Measurements from ENCODE around the gene TCERG1.

TCERG1 gene

GRCh38 chr5:146507428-146507827, 60.3 kb downstream of the TCERG1 start:
- no peak overlapping the region for H3K27ac ChIP-seq
- H3K27me3 ChIP-seq: no peaks in the 10 kb centered on the region
- H3K9me3 ChIP-seq: no peaks in the 10 kb centered on the region
- intact Hi-C loops (cut with DNase I; ENCODE audit: low total_unique reads): no loop called here
- H3K36me3 ChIP-seq: peaks cover 71 to 86% (median 79%) of the 10 kb centered on the region in 3 donors
- DNase-seq: no peak
- H3K4me3 ChIP-seq: no peak overlapping the region
- H3K4me1 ChIP-seq: no peaks in the 10 kb centered on the region
- no peak for TF ChIP-seq CTCF (IDR thresholded peaks at IDR 0.05)

DNA sequence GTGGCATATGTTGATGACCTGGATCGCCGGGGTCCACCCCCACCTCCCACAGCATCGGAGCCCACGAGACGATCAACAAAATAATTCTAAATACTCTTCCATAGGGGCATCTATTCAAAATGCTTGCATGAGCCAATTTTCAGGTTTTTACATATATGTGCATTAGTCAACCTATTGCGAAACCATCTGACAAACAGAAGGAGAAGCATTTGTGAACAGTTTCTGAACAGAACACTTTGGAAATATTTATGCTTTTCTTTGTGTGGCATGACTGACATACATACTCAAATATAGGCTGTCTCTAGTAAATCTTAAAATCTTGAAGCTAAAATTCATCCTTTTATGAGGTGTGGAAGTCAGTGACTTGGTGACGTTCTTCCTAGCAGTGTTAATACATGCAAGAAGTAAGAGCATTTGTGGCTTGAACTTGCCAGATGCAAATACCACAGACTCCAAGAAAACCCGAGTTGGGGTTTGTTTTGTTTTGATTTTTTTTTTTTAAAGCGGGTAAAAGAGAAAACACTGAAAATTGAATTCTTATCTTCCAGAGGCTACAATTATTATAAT, 63.5 kb downstream of the TCERG1 start:
- TF ChIP-seq CTCF (IDR thresholded peaks at IDR 0.05): no peak
- Histone ChIP-seq H3K36me3 (peaks cover 56 to 61% (median 60%) of the 10 kb centered on the region in 3 donors), H3K9me3 (no peaks in the 10 kb centered on the region), H3K27ac (no peak overlapping the region), H3K4me1 (no peaks in the 10 kb centered on the region), H3K4me3 (no peak overlapping the region), H3K27me3 (no peaks in the 10 kb centered on the region)
- no peak for DNase-seq
- intact Hi-C loops (cut with DNase I; ENCODE audit: low total_unique reads): no loop called here

GRCh38 chr5:146513462-146513861, 66.3 kb downstream of the TCERG1 start:
- Histone ChIP-seq H3K27ac (no peak overlapping the region), H3K27me3 (no peaks in the 10 kb centered on the region), H3K4me3 (no peak overlapping the region), H3K4me1 (no peaks in the 10 kb centered on the region), H3K36me3 (peaks cover 32 to 35% (median 35%) of the 10 kb centered on the region in 3 donors), H3K9me3 (no peaks in the 10 kb centered on the region)
- intact Hi-C loops (cut with DNase I; ENCODE audit: low total_unique reads): no loop called here
- DNase-seq: no peak
- TF ChIP-seq CTCF (IDR thresholded peaks at IDR 0.05): no peak

DNA sequence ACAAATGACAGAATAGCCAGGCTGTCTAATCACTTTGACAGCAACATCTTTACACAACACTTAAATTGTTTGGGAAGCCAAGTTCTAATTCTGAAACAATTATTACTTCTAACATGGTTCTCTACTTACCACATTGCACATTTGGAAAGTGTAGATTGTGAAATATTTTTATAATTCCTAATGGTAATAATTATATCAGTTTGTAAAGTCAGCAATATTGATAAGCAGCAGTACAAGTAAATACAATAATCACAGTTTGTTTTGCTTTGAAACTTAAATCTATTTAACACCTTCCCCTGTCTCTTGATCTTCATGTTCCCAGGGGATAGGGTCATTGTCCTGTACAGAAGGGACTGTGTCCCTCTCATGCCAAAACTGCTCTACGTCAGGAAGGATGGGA, 67.4 kb downstream of the TCERG1 start:
- peaks cover 24 to 26% (median 24%) of the 10 kb centered on the region in 3 donors for H3K36me3 ChIP-seq
- H3K27me3 ChIP-seq: no peaks in the 10 kb centered on the region
- intact Hi-C loops (cut with DNase I; ENCODE audit: low total_unique reads): no loop called here
- H3K4me1 ChIP-seq: no peaks in the 10 kb centered on the region
- no peak overlapping the region for H3K27ac ChIP-seq
- DNase-seq: no peak
- no peak overlapping the region for H3K4me3 ChIP-seq
- H3K9me3 ChIP-seq: no peaks in the 10 kb centered on the region
- no peak for TF ChIP-seq CTCF (IDR thresholded peaks at IDR 0.05)

- no peak overlapping the region for H3K4me3 ChIP-seq
- no peak for DNase-seq
- H3K27ac ChIP-seq: no peak overlapping the region
- TF ChIP-seq CTCF (IDR thresholded peaks at IDR 0.05): no peak
- H3K4me1 ChIP-seq: no peaks in the 10 kb centered on the region
- H3K9me3 ChIP-seq: no peaks in the 10 kb centered on the region
- peaks cover 13 to 15% (median 14%) of the 10 kb centered on the region in 3 donors for H3K36me3 ChIP-seq
- intact Hi-C loops (cut with DNase I; ENCODE audit: low total_unique reads): no loop called here
- no peaks in the 10 kb centered on the region for H3K27me3 ChIP-seq
These were observed 68.5 kb downstream of the TCERG1 start for GRCh38 chr5:146515473-146516150.
